Right renal pelvis (tissue), 4 donors: Measurements from ENCODE around the gene ACE2. TPM values are rescaled to one million over a fixed set of nuclear protein-coding genes. Genes with fewer than 3 reads are reported as not detected.
"Not testable (repeated sequence)": the region's sequence is repeated elsewhere in the genome, so short reads cannot be mapped to it uniquely, and the experiment has no call there.

Experiments
- DNase-seq, 4 donors: peaks; one replicate each; pipeline ENCODE4 v3.0.0-alpha.2; 2013; ENCODE audit warnings: low read depth in 4 of 4, low spot score in 3 of 4, missing footprints in 1 of 4
- polyA plus RNA-seq, 4 donors: library from polyadenylated mRNA; unstranded; fragments of 120-200 nt; gene quantifications; one replicate each; pipeline ENCODE4 v1.2.1, GENCODE V29; 2013; ENCODE audit not compliant: insufficient read length in 4 of 4

The ACE2 gene
- 10 to 100 TPM; 43.5 to 70.3 (median 53.9) TPM for polyA plus RNA-seq

DNA sequence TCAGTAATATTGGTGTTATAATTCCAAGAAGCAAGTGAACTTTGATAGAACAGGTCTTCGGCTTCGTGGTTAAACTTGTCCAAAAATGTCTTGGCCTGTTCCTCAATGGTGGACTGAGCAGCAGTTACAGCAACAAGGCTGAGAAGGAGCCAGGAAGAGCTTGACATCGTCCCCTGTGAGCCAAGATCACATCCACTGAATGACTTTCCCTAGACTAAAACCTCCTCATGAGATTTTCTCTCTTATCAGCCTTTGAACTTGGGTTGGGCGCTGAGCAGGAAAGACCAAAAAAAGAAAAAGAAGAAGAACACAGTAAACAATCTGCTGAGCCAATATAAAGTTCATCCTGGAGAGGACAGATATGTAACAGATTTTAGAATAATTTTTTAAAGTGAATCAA is at the start of gene ACE2:
TSS of gene ACE2 (minus strand) at position 216 of the 400 bp plus-strand sequence. CDS start at position 167, 49 bp downstream.
- no peak for DNase-seq

DNA sequence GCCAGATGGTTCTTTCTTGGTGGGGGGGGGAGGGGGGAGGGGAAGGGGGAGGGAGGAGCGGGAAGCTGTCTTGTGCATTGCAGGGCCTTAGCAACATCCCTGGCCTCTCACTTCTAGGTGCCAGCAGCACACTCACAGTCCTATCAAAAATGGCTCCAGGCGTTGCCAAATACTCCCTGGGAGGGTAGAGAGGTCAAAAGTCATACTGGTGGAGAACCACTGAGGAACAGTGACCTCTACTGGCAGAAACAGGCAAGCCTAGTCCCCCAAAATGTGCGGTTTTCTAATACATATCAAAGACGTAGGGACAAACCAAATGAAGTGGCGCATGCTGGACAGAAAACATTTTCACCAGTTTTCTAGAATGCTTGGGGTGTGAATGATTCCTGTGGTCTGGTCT is 46.8 kb upstream of the ACE2 start:
- DNase-seq: not testable (repeated sequence)

DNA sequence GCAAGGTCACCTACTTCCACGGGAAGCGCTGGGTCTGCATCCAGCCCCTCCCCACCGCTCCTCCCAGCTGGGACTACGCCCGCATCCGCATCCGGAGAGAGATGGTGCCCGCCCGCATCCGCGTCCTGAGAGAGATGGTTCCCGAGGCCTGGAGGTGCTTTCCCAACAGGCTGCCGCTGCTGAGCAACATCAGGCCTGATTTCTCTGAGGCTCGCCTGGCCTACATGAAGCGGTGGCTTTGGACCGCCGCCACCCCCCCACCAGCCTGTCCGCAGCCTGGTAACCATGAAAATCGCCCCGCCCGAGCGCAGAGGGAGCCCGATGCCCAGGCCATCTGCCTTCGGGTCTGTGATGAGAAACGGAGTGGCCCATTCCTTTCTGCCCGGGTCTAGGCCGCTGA is 45.8 kb upstream of the ACE2 start:
- DNase-seq: no peak

DNA sequence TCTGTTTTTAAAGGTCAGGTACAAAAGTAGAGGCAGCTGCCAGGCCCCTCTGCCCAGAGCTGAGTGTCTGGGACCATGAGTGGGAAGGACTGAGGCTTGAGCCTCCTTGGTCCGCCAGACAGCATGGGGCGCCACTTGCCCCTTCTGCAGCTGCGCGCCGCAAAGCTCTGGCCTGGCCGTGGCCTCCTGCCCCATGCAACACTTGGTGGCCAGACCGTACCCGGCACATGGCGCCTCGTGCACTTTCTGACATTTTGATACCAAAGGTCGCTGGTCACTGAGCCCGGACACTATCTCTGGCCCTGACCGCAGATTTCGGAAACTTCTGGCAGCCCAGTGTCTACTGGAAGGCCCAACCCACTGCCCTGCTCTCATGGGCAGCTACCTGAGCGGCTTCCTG is 45.3 kb upstream of the ACE2 start:
- DNase-seq: no peak

DNA sequence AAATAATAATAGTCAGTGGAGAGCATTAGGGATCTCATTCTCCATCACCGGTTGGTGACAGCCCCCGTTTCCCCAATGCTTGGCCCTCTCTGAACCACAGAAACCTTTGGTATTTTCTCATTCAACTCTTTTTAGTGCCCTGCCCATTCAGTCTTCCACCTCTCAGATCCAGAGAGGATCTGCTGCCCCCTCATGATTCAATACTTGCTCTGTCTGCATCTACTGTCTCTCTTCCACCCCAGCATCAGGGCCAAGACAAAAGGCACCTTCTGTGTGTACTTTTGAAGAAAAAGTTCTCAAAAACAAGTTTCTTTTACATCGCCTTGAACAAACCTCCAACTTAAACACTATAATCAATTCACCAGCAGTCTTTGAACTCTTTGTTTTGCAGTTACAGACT is 44.5 kb upstream of the ACE2 start:
- no peak for DNase-seq

DNA sequence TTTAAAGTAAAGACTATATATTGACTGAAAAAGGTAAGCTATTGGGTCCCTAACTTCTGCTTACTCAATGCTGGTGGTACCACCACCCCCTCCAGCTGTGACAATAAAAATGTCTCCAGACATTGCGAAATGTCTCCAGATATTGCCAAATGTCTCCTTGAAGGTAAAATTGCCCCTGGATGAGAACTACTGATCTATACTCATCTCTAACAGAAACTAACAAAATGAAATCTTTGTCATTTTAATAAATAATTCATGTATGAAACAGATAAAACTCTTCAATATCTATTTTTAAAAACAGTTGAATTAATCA is 43.8 kb upstream of the ACE2 start:
- no peak for DNase-seq

DNA sequence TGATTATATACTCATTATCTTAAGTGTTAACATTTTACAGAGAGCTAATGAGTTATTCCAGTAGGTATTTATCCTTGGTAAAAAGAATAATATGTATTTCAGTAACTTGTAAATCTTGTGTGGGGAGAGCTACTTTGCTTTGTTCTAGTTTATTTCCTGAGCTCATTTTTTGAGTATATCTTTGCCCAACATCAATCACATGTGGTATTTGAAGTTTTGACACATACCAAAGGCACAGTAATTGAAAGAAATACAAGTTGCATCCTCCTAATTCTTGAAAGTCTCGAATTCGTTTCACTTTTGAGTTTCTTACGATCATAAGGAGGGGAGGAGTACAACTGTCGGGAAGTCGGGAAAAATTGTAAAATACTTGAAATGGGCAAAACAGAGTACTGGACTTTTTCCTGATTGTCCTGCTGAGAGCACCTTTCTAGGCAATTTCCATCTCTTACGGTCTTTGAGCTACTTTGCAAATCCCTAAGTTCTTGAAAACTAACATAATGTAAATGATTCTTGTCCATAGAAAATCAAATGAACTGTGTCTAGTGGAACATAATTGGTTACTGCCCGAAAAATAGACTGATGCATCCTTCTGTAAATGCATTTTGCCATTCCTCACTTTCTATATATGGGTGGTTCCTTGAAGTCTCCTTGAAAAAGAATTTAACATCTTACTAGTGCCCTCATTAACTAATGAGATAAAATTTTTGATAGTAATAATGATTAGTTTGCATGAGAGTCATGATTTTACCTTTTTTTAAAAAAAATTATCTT is 43.2 kb upstream of the ACE2 start:
- DNase-seq: no peak

DNA sequence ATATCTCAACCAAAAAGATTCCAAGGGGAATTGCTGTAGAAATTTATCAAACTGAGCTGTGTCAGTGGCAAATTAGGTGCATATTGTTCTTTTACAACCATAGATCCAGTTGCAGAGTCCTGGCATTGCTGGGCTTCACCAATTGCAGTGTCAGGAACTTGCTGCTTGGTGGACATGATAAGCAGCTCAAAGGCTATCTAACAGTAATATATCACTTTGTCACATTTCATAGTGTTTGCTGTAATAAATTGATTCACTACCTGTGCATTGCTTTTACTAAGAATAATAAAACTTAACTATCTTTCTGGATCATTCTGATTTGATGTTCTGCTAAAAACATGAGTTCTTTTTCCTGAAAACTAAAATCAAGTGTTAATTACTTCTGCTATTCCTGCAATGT is 30.9 kb upstream of the ACE2 start:
- DNase-seq: no peak

DNA sequence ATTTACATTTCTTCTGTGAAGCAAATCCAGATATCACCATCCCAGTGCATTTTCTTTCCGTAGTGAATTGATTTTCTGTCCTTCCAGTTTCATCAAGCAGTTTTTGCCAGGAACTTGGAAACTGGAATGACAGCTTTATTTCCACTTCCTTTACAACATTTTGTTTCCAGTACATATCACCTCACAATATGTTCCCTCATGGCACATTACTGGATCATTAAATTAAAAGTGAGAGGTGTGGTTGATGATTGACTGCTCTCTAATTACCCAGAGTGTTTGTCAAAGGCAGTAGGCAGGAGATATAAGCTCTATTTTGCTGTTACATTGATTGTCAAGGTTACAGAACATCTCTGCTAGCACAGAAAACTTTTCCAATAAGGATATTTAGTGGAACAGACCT is 22.3 kb upstream of the ACE2 start:
- no peak for DNase-seq

DNA sequence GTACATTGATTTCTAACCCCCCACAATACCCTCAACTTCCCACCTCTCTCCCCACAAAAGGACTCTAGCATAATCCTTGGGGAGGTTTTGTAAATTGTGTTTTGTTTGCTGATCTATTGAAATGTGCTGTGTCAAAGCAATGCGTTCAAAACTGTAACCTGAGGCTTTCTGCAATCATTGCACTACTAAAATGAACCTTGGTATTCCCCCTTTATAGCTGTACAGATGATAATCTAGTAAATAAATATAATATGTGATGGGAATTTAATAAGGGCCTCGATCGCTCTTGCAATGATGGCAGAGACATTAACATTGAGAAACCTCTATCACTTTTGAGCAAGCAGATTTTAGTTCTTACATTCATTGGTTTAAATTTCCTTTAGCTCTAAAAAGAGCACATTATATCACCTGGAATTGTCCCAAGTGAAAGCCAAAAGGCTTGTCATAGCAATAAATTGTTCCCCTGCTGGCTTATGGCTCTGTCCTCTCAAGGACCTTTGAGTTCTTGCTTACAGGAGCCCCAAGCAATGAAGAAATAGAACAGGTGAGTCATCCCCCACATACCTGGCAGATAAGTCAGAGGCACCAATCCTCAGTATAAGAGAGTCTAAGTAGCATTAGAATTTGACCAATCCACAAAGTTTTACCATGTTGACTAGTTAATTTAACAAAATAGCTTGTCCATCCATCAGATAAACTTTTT is 18.4 kb upstream of the ACE2 start:
- no peak for DNase-seq

DNA sequence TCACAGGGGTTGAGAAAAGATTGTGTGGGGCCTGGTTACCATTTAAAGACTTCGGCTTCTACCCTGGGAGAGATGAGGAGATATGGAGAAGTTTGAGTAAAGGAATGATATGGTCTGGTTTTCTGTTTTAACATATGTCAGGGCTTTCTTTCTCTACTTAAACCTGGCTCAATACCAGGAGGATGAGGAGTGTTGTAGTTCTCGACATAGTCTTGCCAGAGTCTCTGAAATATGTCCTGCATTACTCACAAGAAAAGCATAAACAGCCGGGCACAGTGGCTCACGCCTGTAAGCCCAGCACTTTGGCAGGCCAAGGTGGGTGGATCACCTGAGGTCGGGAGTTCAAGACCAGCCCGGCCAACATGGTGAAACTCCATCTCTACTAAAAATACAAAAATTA is 16.4 kb upstream of the ACE2 start:
- no peak for DNase-seq

DNA sequence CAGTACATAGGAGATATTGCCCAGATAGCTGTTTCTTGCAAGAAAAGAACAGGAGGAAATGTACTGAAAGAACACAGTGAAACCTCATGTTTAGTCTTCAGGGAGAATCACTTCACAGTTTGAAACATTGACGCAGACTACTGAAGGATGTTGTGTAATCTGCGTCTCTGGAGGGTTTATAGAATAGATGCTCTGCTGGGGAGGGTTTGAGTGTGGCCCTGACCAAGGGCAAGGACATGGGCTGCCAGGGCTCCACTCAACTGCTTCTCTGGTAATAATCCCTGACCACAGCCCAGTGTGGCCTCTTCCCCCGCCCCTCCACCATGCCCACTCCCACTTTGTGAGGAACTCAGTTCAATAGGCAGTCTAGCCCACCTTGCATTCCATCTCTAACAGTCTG is 15.8 kb upstream of the ACE2 start:
- DNase-seq: no peak

DNA sequence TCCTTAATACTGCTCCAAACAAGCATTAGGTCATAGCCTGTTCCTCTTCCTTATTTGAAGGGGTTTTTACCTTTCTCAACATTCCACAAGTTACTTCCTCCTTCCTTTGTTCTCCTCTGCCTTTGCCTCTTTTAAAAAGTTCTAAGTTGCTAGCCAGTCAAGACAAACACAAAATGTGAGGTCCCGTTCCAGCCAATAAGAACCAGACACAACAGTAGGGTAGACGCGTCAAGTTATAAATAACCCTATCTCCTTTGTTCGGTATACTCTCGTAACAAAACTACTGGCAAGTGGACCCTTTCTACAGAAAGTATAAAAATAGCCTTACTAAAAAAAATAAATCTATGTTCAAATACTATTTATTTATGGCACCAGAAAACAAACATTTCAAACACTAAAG is 6.3 kb upstream of the ACE2 start:
- DNase-seq: no peak

DNA sequence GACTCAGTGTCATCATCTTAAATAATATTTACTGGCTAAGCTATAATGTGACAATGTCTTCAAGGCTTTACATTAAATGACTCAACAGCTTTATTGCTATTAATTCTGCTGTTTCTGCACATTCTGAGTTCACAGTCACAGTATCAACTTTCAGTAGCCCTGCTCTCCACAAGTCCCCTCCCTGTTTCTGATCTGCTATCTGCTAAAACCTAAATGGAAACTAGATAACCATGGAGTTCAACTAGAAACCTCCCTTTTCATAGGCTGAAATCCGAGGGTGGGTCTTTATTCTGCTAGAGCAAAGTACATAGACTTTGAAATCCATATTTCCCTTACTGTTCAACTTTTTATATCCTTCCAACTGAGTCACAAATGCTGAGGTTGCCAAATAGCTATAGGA is 5.4 kb upstream of the ACE2 start:
- no peak for DNase-seq

DNA sequence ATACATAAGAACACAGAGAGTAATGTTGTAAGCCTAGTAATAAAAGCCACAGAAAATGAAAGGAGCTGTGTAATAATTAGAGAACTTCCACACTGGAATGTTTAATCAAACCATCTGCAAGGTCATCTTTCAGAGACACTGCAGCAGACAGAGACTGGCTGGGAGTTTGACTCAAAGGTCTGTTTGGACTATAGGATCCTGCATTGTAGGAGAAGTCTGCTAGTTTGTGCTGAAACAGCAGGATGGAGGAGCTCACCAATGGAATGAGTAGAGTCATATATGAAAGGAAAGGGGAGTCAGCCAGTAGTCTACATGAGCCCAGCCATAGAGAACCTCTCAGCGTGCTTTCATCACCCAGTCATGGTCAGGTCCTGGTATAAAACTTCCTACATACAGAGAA is 4.5 kb upstream of the ACE2 start:
- DNase-seq: no peak

DNA sequence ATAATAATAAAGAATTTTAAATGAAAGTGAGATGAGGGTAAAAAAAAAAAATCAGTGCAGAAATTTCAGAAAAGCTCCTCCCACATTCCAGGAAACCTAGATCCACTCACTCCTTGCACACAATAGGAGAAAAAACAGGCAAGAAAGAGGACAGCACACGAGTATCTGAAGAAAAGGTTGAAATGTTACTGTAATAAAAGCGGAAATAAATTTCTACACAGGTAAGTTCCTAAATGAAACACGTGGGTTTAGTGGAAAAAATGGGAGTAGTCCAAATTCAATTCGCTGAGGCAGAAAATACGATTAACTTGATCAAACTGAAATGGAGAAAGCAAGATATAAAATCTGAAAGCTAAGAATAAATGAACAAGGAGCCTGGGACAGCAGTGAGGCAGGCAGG is 2.0 kb upstream of the ACE2 start:
- DNase-seq: no peak

DNA sequence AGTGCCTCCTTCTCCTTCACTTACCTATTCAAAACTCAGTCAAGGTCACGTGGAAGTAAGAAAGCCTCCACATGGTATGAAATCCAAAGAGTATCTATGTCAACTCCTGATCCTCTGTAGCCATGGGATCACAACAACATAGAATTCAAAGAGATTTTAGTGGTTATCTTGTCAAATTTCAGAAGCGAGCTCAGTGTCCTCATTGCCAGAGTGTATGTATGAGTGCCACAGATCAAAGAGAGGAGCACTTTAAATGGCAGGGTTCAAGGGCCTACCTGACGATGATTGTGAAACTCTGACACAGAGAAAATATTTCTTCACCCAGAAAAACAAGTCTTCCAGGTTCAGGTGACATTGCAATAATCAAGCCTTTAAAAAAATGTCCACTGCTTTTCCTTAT is 1.2 kb upstream of the ACE2 start:
- no peak for DNase-seq

DNA sequence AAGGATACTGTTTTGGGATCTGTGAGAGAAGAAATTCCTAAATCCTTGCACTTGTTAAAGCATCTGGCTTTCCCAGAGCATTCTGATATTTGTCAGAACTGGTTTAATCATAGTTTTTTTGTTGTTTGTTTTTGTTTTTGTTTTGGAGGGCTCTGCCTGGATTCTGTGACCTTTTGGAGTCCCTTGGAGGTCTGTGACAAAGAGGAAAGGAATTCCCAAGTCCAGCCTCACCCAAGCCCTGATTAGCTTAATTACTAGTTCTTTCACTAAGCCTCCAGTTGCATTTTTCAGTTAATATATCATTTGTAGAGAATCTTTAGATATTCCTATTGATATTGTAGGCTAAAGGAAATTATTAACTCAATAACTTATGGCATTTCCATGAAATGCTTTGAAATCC is 711 bp downstream of the ACE2 start:
- no peak for DNase-seq

DNA sequence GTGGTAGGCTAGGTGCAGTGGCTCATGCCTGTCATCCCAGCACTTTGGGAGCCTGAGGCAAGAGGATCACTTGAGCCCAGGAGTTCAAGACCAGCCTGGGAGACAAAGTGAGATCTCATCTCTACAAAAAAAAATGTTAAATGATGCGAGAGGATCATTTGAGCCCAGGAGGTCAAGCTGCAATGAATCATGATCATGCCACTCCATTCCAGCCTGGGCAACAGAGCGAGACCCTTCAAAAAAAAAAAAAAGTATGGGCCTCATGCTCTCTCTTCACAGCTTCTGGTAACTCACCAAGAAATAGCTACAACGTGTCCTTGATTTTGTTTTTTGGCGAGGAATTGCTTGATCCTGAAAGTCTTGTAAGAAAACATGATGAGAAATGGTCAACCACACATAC is 1.3 kb downstream of the ACE2 start:
- DNase-seq: no peak

DNA sequence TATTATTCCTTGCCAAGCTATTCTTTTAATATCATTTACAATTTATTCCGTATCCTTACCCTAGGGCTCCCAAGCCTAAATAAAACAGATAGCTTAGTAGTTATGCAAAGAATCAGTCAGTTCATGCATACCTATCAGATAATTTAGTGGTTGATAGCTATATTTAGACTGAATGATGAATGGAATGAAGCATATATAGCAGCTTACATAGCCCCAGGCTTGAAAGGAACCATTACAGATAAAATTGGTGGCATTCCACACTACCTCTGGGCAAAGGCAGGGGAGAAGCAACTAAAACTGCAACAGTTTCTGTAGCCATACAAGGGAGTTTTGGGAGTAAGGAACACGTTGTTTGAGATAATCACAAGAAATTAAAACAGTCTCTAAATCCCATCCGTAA is 2.7 kb downstream of the ACE2 start:
- DNase-seq: no peak

DNA sequence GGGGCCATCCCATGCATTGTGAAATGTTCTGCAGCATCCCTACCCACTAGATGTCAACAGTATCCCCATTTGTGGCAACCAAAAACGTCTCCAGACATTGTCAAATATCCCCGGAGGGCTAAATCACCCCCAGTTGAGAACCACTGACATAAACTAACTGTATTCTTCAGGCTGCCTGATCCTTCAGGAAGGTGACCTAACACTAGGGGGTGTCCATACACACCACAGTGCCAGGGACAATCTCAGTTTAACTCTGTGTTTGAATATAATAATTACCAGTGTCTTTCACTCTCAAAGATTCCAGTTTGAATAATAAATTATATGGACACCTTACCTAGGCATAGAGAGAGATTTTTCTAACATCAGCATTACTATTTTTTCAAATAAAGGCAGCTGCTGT is 6.4 kb downstream of the ACE2 start:
- DNase-seq: no peak
